Effector CD4-positive, alpha-beta T cell (primary cell): ENCODE measurements around the gene OSBPL1A.

ENCODE experiments used
- DNase-seq: peaks from one replicate; pipeline ENCODE4 v3.0.0-alpha.2; 2020
- total RNA-seq: gene quantifications from one replicate; lab custom pipeline; 2026; lab: John Stamatoyannopoulos, UW

Gene OSBPL1A
- 2.3 reads per million, percentile 5 among the genes with 10 or more reads in this experiment for total RNA-seq

DNA sequence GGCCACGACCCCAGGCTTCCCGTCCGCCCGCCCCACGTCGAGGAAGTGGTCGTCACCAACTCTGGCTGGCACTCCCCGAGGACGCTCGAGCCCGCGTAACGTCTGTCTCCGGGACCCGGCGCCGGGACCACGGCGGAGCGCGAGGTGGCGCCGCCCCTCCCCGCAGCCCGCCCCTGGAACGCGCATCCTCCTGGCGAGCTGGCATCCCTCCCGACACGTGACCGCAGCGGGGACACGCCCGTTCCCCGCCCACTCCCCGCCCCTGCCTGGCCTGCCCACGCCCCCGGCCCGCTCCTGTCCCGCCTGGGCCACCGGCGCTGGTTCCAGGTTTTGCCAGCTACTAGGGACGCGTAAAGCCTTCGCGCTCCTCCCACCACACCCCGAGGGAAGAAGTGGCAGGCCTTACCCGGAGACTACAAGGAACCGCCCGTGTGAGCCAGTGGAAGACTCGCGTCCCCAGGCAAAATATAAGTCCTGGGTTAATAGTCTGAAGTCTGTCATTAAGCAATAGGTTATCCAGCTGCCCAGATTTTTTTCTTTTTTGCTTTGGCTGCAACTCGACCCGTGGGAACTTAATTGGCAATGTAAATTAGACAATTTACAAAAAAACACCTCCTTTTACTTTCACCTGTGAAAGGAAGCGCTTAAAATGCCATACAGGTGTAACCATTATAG, at the start of gene OSBPL1A:
TSS of gene OSBPL1A (minus strand) at position 131 of the 675 bp plus-strand sequence. CDS start 20,291 bp downstream, outside the sequence.
- DNase-seq, result peak; percentile 57

DNA sequence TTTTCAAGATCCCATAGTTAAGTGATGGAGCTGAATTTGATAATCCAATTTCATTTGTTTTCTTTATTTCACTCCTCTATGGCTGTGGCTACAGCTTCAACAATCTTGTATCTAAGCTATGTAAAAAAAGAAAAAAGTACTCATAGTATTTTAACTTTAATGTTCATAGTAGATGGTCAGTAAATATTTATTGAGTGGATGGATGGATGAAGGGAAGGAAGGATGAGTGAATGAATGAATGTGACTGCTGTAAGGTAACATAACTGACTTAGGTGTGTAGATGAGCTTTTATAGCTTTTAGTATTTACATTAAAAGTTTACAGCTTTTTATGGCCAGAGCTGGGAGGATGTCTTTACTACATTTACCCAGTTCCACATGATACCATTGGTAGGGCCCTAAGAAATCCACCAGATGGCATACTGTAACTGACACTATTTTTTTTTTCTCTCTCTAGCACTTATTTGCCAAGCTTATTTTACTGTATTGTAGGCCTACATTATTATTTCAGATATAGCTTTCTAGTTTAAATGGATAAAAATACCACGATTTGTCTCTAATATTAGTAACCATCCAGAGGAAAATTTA, 49.4 kb upstream of the OSBPL1A start:
- DNase-seq, result no peak

DNA sequence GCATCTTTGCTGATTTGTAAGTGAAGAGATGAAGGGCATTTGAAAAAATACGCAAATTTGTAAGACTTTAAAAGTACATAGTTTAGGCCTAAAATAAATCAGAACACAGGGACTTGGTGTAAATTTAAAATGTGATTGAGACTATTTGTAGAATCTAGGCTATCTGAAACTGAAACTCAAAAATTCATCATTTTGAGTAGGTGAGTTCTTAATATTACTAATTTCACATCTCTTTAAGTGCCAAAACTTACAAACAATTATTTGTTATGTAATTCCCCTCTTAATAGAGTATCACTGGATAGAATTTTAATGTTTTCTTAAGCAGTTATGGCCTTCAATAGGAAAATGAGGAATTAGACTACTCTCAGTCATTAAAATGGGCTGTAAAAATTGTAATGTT, 48.8 kb upstream of the OSBPL1A start:
- no peak for DNase-seq

DNA sequence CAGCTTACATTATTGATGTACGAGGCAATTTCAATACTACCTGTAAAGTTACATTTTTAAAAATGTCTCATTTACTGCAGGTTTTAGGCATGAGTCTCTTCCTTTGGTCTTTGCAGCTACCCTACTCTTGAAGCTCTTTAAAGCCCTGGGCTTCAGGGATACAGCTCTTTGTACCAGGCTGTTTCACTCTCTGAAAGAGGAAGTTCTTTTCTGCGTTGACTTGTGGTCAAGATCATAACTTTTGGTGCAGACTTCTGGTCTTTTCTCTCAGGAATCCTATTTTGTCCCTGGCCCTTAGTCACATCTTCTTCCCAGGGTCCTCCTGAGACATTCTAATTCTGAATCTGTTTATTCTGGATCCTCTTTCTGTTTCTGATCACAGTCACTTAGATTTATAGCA, 46.2 kb upstream of the OSBPL1A start:
- no peak for DNase-seq

DNA sequence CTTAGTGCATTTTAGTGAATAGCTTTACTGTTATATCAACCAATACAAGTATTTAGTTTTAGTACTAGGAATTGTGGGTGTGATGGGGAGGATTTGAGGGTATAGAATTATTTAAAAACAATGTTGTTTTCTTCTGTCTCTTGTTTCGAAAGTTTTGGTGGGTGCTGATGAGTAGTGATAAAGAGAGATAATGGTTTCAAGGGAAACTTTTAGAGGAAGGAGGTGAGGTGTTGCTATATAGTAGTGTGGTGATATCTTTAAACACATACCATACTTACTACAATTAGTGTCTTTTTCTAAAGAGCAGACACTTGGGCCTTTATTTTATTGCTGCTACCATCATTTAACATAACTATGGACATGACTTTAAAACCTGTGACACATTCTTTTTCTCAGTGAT, 39.3 kb upstream of the OSBPL1A start:
- no peak for DNase-seq

DNA sequence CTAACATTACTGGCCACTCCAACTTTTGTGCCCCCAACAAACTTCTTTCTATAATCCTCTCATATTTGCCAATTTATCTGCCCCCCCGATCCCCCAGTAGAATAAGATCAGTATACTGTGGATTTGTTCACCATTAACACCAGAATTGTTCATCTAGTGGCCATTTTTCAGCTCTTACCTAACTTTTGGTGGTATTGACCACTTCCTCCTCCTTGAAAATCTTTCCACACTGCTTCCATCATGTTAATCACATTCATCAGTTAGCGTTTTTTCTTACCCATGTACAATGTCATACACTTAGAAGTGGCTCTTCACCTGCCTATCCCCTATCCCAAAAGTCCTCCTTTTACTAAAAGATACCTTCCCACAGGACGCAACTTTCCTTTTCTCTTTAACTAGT, 35.0 kb upstream of the OSBPL1A start:
- DNase-seq, result no peak

DNA sequence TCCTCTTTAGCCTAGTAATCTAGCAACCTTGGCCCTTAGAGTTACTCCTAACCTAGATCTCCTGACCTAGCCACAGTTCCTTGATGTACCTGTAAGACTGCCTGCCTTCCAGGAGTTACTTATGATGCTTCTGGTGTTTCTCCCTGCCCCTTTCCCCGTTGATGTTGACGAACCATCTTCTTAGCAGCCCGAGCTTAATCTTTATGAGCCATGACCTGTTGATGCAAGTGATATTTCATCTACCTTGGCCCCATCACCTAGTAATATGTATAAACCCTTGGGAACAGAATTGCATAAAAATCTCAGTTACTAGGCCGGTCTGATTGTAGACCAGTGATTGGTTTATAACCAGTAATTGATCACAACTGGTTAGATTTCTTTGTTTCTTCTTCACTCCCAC, 31.6 kb upstream of the OSBPL1A start:
- DNase-seq, result no peak

DNA sequence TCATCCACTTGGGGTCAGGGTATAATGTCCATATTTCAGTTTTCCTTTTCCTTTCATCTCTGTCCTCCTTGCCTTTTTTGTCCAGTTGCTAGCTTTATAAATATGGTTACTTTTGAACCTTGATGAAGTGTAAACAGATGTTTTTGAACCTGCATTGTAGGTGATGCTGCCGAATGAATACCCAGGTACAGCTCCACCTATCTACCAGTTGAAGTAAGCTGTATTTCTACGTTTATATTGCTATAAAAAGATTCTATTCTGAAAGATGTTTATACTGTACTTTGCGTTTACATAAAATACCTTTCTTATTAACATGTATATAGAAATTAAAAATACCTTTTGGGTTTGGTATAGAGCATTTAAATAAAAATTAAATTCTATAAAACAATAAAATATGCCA, 31.1 kb upstream of the OSBPL1A start:
- DNase-seq, result no peak

DNA sequence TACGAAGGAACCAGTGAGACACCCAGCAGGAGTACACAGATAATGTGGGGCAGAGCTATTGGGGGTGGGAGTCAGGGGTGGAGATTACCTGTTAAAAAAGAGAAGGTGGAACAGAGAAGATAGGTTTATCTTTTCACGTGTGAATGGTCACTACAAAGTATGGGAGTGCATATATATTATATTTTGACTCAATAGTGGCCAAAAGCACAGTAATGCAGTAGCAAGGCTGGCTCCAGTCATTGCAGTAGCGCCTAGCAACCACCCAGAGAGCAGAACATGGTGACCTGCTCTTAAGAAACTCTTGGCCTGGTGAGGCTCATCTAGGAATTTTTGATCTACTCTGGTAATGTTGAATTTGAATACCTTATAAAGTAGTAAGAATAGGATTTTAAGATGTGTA, 29.9 kb upstream of the OSBPL1A start:
- DNase-seq, result no peak

DNA sequence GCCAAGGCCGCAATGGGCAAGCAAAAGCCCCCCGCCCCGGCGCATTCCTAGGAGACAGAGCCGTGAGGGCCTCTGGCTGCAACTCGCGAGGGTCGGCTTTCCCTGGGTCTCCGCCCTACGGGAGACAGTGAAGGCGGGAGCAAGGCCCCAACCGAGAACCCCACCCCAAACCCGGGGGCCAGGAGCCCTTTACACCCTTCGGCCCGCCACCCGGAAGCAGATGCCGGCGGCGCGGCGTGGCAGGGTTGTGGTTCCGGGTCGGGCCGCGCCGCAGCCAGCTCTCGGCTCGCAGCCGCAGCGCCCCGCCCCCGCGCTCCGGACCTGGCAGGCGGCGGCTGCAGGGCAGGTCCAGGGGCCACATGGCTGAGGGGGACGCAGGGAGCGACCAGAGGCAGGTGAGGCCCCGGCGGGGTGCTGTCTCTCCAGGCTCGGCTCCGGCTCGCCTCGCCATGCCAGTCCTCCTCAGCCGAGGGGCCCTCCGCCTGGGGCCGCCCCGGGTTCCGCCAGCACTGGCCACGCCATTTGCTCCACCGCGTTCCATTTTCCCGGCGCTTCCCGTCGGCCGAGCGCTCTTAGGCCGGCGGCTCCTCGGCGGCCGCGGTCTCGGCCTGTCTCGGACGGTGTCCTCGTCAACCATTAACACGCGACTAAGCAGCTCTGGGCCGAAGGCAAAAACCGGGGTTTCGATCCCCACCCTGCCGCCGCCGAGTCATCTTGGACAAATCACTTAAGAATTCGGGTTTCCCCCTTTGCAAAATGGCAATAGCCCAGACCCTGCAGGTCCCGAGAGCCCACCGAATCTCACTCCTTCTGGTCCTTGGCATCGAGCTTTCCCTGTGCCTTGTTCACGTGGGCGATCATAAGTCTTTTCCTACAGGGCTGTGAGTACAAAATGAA, 29.0 kb upstream of the OSBPL1A start, which contains the start of gene IMPACT:
TSS of gene IMPACT (plus strand) at position 273 of the 897 bp plus-strand sequence. CDS start at position 360, 87 bp downstream.
- DNase-seq, result peak; percentile 61

DNA sequence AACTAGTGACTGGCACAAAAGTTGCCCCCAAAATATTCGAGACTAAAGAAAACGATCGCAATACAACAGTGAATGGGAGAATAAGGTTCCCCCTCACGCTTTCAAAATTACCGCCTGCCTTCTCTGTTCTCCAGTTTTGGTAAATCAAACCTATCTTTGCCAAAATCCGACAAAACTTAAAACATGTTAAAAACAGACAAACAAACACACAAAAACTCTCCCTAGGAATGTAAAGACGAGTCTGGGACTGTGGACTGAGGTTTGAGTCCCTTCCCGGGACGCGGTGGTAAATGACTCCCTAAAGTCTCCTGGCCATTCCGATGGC, 28.4 kb upstream of the OSBPL1A start:
- no peak for DNase-seq

DNA sequence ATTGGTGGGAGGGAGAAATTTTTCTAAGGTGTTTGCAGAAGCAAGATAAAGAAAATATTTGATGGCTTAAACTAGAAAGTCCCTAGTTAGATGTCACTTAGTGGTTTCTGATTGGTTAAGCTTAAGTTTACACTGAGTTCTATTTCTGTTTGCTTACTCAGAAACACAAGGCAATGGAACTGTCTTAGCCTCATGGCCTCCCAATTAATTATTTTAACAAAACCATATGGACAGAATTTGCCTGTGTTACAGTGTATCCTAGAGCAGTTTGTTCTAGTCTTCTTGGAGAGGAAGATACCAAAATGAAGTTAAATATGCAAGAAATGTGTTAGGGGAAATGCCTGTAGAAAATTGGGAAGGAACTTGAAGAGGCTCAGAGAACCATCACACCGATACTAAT, 24.2 kb upstream of the OSBPL1A start:
- no peak for DNase-seq

DNA sequence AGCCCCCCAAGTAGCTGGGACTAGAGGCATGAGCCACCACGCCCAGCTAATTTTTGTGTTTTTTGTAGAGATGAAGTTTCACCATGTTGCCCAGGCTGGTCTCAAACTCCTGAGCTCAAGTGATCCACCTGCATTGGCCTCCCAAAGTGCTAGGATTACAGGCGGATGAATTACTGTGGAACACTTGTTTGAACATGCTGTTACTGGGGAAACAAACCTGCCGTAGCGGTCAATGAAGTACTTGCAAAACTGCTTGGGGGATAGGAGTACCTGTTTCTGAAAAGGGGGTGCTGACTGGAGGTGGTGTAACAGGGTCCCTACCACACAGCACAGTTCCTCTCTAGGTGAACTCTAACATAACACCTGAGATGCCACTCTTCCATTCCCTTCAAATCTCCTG, 22.9 kb upstream of the OSBPL1A start:
- no peak for DNase-seq

DNA sequence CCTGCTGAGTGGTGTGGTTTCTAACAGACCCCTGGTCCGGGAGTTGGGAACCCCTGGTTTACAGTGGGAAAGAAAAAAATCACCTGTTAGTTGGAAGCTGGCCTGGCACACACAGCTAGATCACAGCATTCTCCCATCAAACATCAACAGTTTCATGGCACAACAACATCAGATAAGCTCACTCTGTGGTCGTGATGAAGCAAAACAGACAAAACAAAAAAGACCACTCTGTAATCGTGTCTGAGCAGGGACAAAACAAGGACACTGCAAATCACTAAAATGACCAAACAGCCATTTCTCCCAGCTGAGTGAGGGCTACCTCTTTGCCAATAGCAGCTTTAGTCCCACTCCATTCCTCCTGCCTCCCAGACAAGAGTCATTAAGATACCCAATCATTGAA, 19.9 kb upstream of the OSBPL1A start:
- no peak for DNase-seq

DNA sequence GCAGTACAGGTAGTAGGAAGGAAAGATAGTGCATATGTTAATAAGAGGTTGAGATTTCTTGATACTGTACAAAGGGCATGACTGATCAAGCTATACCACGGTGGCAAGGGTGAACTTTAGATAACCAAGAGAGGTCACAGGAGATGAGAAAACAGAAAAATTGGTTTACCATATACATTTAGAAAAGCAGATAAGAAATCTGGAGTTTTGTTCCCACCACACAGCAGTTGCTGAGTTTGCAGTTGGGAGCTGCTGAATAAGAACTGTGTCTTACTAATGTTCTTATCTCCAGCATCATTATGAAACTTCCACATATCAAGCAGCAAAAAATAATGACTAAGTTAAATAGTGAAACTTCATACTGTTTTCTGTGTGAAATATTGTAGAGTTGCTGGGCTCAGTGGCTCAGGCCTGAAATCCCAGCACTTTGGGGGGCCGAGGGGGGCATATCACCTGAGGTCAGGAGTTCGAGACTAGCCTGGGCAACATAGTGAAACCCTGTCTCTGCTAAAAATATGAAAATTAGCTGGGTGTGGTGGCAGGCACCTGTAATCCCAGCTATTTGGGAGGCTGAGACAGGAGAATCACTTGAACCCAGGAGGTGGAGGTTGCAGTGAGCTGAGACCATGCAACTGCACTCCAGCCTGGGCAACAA, 16.9 kb upstream of the OSBPL1A start:
- no peak for DNase-seq

DNA sequence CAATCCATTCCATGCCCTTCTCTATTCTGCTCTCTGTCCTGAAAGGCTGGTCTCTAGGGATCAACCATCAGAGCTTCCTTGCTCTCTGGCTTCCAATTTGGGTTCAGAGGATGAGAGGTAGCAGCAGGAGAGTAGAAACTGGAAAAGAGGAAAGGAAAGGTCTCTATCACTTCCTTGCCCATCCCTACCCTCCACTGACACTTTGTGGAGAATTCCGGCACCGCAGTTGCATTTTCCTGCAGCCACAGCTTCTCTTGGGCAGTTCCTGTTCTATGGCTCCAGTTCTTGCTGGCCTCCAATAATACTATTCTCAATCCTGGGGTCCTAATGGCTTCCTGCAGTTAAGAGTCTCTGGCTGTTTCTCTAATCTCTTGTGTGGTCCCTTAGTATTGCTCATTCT, 15.5 kb upstream of the OSBPL1A start:
- no peak for DNase-seq

DNA sequence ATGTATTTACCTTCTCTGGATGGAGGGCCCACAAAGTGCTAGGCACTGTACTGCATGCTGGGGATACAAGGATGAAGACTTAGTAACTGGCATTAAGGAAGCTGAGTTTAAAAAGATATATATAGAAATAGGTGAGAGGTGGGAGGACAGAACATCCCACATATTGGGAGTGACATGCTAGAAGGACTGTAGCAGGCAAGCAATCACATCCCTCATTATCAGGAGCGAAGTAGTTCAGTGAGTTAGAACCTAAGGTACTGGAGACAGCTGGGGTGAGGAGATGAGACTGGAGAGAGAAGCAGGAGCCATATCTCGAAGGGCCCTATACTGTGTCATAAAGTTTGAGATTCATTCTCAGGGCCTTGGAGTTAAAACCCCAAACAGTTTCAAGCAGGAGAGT, 10.9 kb upstream of the OSBPL1A start:
- no peak for DNase-seq

DNA sequence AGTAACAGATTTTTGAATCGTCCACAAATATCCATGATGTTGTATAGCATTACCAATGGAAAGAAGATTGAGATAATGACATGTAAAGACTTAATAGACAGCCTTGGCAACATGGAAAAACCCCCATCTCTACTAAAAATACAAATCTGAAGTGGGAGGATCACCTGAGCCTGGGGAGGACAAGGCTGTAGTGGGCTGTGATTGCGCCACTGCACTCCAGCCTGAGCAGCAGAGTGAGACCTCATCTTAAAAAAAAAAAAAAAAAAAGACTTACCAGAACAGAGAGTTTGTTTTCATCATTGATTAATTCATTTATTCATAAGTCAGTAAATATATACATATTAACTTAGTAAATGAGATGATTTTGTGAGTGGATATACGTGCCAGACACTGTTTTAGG, 7.0 kb upstream of the OSBPL1A start:
- DNase-seq, result no peak

DNA sequence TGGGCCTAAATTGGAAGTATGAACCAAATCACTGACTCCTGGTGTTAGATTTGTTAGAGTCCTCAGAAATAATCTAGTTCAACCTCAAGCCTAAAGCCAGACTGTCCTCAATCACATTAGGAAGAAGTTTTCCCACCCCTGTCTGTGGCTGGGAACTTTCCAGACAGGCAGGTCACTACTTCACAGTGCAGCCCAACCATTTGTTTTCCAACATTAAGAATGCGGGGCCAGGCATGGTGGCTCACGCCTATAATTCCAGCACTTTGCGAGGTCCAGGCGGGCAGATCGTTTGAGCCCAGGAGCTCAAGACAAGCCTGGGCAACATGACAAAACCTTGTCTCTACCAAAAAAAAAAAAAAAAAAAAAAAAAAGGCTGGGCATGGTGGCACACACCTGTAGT, 5.5 kb upstream of the OSBPL1A start:
- no peak for DNase-seq

DNA sequence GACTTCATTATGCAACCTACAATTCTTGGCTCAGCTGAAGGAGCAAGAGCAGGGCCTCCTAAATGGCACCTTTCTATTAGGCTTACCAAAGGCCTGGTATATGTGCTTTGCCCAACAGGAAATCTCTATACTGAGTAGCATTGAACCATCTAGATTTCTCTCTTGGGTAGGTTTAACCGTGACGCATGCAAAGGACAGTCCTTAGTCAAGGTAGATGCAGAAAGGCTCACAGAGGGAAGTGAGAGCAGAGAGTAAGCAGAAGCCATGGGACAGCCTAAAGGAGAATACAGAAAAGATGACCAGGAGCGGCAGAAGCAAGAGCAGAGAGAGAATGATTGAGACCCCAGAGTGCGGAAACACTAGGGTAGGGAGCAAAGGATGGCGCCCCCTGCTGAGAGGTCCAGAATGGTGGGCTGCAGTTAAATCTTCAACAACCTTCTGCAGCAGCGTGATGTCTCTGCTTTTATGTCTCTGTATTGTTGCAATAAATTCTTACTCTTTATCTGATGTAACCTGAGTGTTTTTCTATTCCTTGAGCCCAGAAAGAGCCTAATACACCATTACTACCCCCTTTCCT, 4.7 kb upstream of the OSBPL1A start:
- DNase-seq, result no peak

DNA sequence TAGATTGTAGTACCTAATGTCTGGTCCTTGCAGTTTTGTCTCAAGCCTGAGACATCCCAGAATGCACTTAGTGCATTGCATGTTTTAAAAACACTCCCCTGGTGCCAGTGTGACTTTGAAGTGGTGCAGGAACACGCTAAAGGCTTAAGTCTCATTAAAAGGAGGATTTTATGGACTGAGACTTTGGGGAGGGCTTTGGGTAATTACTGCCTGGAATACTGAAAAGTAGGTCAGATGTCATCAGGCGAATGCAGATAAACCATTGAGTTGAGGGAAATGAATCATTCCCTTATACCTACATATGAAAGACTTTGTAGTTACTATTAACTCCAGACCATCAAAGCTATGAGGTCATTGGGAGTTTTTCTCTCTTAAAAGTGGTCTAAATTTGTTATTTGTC, 3.0 kb upstream of the OSBPL1A start:
- no peak for DNase-seq

DNA sequence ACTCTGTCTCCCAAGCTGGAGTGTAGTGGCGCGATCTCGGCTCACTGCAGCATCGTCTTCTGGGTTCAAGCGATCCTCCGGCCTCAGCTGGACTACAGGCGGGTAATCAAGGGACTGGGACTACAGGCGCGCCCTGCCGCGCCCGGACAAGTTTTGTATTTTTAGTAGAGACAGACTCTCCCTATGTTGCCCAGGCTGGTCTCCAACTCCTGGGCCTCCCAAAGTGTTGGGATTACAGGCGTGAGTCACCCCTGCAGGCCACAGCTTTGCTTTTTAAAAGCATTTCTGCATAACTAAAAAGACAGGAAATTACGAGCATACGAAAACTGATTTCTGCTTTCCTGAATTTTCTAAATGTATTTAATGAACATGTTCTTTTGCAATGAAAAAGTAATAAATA, 916 bp upstream of the OSBPL1A start:
- DNase-seq, result no peak

DNA sequence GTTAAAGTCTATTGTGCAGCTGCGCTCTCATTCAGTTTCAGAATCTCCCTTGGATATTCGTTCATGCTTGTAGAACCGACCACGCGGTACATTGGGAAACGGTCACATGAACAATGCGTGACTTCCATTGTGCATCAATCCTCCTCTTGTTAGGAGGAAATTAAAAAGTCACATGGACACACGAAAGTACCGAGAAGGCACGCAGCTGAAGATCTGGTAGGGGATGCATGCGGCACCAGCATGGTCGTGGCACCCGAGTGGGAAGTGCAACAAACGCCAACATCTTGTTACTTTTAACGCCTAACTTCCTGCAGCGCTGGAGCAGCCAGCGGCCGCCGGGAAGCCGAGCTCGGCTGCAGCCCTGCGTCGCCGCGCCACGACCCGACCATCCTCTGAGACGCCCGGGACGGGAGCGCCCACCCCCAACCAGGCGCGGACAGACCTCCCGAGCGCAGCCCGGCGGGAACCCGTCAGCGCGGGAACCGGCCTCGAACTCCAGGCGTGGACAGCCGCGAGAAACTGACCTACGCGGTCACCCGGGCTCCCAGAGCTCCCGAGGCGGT, 412 bp downstream of the OSBPL1A start:
- no peak for DNase-seq
